Smooth muscle cell of the brain vasculature (primary cell): ENCODE measurements around the gene GBA2.

Experiments used
- DNase-seq: peaks from one replicate; pipeline ENCODE4 v3.0.0-alpha.2; 2012; ENCODE audit warnings: low read depth, low spot score

Gene GBA2

DNA sequence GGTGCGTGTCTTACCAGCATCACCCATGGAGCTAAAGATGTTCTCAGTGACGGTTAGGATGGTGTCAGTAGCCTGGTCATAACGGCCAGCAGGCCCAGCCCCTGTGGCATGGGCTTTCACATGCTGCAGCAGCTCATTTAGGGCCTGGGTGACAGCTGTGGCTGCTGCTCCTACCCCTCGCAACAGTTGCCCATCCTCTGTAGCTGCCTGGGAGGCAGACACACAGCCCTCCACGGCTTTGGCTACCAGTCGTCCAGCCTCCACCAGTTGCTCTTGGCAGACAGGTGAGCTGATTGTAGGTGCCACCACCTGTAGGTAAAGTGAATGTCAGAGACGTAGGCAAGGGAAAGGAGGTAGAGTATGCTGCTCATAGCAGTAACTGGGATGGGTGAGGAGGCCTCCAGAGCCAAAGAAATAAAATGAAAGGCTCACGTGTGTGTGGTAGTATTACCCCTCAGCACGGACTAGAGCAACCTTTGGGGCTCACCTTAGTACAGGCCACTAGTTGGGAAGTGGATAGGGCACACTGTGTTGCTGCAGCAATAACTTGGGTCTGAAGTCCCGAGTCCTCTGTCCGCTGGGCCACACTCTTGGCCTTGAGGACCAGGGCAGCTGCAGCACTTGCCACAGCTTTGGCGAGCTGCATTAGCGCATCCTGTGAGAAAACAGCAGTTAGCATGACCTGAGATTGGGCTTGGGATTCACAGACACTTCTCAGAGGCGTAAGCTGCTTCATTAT, 31.7 kb downstream of the GBA2 start:
- no peak for DNase-seq

DNA sequence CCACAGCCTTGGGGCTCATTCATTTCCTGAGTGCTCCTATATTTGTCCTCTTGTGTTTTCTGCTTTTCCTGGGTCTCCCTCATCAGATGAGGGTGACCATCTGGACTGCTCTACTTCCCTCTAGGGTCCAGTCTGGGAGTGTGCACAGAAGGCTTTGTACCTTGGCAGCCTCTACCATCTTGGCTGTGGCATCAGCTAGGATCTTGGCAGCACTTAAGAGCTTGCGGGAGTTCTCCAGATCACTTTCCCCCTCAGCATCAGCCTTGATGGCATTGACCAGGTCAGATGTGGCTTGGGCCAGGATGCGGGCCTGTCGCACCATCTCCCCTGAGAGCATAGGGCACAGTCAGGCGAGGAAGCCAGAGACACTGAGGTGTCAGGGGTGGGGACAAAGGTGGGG, 32.8 kb downstream of the GBA2 start:
- no peak for DNase-seq

DNA sequence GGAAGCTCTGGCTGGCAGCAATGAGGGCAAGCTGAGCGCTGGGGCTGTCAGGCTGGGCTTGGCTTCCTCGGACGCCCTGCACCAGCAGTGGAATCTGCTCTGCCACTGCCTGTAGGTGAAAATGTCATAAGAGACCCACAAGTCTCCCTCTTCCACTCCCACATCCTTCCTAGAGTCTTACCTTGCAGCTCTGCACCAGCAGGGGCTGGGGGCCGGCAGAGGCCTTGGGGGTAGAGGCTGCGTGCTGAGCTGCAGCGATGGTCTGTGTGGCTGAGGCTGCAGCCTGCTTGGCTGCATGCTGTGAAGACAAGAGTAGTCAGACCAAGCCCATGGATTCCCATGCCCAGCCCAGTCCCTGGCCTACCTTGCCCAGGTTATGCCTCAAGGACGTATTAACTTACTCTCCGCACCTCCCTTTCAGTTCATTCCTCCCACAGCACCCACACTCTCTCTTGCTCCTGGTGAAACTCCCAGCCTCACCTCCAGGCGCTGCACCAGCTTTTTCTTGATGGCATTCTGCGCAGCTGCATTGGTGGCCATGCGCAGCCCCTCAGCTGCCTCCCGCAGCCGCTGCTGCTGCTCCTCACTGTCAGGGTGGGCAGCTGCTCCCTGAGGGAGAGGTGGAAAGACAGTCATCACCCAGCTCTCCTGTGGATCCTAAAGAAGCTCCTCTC, 34.3 kb downstream of the GBA2 start:
- DNase-seq = no peak

DNA sequence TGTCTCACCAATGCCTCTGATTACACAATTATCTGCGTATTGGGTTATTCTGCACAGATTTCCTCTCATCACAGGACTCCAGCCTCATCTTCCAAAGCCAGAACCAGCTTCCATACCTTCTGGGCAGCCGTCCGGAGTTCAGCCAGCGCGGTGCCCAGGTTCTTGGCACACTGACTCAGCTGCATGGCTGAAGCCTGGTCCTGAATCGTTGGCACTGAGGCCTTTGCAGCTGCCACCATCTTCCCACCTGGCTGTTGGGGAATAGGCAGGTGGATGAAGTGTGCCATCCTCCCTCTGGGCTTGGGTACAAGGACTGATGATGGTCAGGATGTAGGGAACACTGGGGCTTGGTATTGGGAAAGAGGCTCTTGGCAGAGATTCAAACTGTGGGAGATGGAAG, 34.9 kb downstream of the GBA2 start:
- no peak for DNase-seq

DNA sequence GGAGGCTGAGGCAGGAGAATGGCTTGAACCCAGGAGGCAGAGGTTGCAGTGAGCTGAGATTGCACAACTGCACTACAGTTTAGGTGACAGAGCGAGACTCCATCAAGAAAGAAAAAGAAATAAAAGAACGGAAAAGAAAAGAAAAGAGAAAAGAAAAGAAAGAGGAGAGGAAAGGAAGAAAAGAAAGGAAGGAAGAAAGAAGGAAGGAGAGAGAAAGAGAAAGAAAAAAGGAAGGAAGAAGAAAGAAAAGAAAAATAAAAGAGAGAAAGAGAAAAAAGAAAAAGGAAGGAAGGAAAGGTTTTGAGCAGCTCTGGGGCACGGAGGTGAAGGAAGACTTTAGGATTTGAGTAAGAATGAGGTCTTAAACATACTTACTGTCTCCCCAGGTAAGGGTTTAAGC, 35.5 kb downstream of the GBA2 start:
- DNase-seq = no peak

DNA sequence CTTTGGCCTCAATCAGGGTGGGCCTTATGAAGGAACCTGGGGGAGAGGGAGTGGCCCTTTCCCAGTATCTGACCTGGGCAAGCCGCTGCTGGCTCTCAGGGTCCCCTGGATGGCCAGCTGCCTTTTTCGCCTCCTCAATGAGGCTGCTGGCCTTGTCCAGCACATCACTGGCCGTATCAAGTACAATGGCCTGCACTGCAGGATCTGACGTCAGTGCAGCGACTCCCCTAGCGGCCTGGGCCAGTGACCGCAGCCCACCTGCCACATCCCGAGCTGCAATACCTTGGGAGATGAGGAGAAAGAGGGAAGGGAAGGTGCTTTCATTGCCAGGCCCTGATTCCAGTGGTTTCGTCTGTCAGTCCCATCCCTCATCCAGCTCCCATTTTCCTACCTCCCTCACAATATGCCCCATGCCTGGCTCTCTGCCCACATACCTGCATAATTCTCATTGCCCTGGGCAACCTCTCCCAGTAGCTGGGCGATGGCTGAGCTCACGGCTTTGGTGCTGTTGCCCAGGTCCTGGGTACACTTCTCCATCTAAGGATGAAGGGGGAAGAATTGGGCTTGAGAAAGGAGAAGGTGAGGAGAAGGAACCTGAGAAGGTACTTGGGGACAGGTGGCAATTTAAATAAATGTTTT, 36.1 kb downstream of the GBA2 start:
- DNase-seq = no peak

DNA sequence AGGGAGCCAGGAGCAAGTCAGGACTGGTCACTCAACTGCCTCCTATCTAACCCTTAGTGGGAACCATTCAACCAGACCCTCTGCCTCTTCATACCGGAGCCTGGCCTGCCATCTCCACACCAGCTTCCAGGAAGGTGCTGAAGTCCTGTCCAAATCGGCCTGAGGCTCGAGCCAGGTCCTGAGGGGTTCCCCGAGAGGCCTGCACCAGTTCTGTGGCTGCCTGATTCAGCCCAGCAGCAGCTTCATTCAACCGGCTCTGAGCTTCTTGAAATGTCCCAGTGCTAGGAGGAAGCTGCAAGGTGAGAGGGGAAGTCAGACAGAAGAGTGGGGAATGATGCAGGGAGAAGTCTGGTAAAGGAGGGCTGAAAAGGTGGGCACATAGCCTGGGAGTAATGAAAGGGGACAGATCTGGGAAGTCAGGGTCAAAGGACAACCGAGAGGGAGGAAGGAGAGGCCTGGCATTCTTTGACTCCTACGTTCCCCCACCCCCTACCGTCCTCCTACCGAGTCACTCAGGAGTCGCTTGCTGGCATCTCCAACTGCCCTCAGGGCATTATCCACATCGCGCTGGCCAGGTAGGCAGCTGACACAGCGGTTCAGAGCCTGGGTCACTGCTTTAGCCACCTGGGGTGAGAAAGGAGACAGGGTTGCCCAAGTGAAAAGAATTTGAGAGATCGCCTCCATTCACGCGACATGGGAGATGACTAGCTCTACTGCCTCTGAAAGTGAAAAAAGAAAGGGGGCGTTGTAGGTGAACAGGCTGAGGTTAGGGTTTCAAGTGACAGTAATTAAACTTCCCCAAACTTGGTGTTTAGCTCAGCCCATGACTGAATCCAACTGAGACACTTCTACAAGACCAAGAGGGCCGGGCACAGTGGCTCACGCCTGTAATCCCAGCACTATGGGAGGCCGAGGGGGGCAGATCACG, 37.3 kb downstream of the GBA2 start:
- no peak for DNase-seq

DNA sequence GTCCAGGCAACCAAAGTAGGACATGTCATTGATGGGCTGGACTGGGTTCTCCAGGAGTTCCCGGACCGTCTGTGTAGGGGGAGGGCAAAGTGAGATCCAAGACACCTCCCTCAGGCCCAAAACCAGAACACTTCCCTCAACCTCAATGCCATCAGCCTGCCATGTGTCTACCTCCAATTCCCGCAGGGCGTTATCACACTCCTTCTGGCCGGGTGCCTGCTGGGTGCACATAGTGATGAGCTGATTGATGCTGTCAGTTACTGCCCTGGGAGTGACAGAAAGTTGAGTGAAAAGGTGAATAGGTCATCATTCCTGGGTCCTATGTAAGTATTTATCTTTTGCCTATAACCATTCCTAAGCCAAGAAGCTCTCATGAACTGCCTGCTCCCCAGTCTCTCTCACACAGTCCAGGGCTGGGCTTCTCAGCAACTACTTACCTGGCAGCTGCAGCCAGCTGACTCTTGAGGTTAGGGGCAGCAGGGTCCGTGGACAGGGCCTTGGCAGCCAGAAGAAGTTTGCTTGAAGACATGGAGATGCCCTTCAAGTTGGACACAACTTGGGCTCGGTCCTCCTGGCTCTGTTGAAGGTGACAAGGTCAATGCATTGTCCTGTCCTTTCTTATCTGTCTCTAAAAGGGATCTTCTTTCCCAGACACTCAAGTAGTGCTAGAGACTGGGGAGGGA, 38.1 kb downstream of the GBA2 start:
- no peak for DNase-seq

DNA sequence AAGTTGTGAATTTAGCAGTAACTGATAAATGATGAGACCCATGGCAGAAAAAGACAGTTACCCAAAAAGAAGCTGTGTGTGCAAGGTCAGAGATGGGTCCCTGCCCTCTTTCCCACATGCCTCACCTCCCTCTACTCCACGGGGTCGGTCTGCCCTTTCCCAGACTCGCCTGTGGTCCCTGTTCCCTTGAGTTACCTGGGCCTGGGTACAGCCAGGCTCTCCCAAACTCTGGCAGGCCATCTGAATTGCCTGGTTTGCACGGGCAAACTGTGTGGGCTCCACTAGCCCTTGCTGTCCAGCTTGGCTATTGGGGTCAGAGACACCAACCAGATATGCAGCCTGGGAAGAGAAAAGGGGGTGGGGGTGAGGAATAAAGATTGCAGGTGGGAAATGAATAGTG, 40.9 kb downstream of the GBA2 start:
- DNase-seq = no peak

DNA sequence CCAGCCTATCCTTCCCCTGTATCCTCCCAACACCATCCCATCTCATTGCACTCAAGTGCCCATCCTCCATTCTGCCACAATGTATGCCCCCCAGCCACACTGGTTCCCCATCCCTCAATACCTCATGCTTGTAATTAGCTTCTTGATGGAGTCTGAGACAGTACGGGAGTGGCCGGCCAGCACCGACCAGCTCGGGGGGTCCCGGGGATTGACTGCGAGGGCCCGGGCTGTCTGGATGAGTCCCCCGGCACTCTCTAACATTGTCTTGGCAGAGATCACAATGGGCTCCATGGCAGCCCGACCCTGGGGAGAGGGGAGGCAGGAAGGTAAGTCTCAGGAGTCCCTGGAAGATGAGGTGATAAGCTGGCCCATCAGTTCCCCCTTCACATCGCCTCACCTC, 42.1 kb downstream of the GBA2 start:
- no peak for DNase-seq

DNA sequence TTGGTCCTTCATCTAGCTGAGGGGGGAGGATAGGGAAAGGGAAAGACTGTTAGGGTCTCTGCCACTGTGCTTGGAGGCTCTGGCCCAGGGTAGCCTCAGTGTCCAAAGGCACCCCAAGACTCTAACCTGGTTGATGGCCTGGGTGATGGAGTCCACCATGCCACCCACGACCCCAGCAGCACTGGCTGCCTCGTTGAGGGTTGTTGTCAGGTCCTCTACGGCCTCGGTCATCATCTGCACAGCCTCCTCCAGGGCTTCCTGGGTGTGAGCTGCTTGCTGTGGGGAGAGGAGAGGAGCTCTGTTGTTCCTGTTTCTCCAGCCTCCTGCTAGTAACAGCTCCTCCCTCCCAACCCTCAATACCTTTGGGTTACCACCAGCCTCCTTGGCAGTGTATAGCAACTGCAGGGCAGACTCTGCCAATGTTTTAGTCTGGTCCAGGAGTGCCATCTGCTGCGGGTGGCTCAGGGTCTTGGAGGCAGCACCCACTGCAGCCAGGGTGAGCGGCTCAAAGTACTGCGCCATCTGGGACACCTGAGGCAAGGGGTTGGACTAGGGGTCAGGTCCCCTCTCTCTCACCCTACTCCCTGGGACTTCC, 43.1 kb downstream of the GBA2 start:
- DNase-seq = no peak

DNA sequence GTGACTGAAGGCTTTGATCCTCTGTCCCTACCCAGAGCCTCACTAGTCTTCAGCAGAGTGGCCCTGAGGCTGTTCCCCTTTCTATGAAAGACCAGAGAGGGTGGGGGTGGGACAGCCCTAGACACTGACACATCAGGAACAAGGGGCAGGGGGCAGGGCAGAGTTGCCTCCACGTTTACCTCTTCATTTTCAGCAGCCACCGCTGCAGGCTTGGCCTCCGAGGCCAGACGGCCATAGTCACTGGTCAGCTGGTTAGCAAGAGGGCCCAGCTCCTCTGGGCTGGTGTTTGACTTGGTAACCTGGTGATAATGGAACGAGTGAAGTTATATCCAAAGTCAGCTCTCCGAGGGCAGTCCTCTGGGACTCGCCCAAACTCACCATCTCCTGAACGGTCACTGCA, 43.7 kb downstream of the GBA2 start:
- DNase-seq = no peak

DNA sequence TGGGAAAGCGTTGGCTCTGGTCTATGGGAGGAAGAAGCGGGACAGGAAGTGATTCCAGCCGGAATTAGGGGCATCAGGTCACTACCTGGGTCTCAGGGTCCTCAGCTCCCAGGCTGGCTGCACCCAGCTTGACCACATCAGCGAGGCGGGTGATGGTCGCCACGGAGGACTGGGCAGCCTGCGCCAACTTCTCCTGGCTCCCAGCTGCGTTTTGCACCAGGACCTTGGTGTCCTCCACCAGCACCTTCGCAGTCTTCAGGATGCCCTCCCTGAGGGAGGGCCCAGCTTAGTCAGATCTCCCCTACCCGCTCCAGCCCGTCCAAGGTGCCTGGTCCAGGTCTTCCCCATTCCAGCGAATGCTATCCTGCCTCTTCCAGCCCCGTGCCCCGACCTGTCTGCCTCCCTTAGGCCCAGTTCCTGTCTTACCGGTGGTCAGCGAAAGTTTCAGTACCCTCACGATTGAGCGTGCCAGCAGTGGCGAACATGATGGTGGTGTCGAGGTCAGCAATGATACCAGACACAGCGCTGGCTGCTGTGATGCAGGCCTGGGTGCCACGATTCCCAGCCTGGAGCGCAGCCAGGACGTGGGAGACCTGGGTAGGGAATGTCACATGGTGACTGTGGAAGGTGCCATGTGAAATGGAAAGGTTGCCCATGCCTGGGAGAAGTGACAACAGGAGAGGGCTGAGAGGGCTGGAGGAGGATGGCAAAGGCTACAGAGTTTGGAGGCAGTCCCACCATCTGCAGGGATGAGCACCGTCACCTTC, 44.9 kb downstream of the GBA2 start:
- no peak for DNase-seq

DNA sequence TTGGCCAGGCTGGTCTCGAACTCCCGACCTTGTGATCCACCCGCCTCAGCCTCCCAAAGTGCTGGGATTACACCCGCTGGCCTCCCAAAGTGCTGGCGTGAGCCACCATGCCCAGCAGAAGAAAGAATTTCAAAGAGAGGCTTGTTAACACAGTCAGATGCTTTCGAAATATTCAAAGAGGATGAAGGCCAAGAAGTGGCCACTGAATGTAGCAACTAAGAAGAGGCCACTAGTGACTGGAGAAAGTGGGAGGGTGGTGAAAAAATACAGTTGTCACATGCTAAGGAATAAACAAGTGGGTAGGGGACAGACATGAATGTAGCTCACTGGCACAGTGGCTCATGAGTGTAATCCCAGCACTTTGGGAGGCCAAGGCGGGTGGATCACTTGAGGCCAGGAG, 46.3 kb downstream of the GBA2 start:
- no peak for DNase-seq

DNA sequence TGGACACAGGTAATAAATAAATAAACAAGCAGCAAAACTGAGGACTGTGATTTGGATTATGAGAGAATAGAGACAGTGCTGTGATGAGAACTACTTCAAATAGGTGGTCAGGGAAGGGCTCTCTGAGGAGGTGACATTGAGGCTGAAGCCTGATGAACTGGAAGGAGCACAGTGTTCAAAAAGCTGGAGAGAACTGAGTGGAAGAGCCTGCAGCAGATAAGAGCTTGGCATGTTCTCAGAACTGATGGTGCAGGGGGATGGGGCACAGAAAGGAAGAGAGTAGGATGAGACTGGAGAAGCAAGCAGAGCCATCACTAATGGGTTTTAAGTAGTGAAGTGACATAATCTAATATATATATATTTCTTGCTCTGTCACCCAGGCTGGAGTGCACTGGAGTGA, 48.1 kb downstream of the GBA2 start:
- DNase-seq = no peak

DNA sequence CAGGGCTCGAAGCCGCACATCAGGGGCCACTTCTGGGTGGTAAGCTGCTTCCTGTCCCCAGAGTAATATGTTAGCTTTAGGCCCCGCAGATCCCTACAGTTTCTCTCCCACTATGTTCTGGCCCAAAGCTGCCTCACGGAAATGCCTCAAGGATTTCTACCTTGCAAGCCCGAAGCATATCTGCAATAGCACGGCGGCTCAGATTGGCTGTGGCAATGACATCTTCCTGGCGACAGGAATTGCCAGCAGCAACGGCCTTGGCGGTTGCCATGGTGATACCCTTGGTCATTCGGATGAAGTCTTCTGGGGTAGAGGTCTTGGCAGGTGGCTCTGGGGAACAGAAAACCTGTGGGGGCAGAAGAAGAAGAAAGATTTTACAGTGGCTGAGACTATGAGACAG, 49.0 kb downstream of the GBA2 start:
- no peak for DNase-seq

DNA sequence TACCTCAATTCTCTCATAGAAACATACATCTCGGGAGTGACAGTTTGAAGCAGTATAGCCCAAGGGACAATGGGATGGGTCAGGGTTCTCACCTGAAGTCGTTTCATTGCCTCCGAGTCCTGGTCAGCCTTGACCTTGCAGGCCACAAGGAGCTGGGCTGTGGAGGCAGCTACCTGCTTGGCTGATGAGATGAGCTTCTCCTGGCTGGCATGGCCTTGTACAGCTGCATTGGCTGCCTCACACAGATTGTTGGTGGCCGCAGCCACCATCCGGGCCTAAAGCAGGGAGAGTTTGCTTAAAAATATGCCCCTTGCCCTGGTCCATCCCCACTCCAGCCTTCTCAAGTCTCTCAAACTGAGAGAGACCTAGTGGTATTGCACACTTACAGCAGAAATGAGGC, 50.8 kb downstream of the GBA2 start:
- DNase-seq = no peak

DNA sequence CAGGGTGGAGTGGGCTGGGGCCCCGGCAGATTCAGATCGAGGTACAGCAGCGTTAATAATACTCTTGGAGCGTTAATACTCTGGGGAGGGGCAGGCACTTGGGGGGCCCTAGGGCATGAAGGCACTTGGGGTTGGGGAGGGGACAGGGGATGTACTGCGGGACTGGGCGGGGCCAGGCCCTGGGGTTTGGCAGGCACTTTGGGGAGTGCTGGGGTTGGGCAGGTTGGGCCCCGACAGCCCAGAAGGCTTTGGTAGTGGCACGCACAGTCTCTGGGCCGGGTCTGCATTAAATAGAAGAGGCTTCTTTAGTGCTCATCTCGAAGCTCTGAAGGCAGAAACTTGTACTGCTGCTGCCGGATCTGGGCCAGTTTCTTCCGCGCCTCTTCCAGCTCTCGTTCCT, 51.5 kb downstream of the GBA2 start:
- no peak for DNase-seq

DNA sequence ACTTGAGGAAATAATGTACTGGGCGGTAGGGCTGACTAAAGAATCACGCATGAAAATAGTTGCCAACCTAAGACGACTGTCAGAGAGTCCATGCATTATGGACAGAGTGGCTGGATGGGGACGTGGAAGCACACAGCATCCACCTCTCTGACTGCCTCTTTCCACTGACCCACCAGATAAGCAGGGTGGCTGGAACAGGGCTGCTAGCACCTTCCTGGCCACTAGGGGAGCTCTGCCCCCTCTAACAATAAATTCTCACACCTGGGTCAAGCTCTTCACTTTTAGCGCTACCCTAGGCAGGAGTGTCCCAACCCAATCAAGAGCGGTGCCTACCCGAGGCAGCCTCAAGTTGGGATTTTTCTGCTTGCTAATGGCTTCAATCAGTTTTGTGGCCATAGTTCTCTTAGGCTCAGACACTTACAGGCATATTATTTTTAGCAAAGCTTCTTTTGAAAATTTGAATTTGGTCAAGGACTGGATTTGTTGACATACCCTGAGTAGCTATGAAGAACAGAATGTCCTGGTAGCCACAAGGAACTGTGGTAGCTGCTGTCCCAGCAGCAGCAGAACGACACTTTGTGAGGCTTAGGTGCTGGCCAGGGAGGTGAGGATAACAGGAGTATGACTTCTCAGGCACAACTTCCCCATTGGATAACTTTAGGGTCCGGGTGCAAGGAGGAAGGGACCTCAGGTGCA, 52.4 kb downstream of the GBA2 start:
- no peak for DNase-seq

DNA sequence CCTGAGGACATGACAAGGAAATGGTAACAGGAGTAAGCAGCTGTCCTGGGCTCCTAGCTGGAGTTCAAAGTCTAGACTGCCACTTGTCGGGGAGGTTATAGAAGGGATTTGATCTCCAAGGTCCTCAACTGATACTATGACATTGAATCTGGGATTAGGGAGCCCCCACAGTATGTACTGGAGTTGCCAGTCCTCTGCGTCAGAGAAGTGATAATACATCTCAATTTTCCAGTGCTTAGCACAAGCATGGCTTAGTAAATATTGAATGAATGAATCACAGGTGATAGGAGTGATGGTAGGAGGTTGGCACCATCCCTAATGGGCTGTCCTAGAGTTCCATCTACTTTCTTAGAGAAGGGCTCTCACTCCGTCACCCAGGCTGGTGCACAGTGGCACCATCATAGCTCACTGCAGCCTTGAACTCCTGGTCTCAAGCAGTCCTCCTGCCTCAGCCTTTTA, 53.1 kb downstream of the GBA2 start:
- no peak for DNase-seq
